BJ (cell line): ENCODE measurements around the gene PDZD2. TPM values are rescaled to one million over a fixed set of nuclear protein-coding genes. Genes with fewer than 3 reads are reported as not detected.

Experiments
- CTCF ChIA-PET: fragments of 350-600 bp; formaldehyde crosslinking; extraction: SDS; loops from one replicate; lab custom pipeline; 2021; ENCODE audit warnings: antibody characterized with exemption, inconsistent platforms; lab: Yijun Ruan, JAX
- POLR2A ChIA-PET: fragments of 300-600 bp; sonication (Branson Sonifier 250); formaldehyde crosslinking; extraction: SDS; loops from one replicate; lab custom pipeline; 2021; ENCODE audit warnings: antibody characterized with exemption; lab: Charles Lee
- DNase-seq: peaks from one replicate; pipeline ENCODE4 v3.0.0-alpha.2; 2011; ENCODE audit warnings: low read depth
- H3K27me3 ChIP-seq: 2 replicates; pipeline ENCODE4 v1.6.0; 2011; ENCODE audit warnings: low read length; ENCODE audit not compliant: control insufficient read depth, insufficient read depth
- H3K36me3 ChIP-seq: 2 replicates; pipeline ENCODE4 v1.5.1; 2011; ENCODE audit warnings: low read length; ENCODE audit not compliant: control insufficient read depth, insufficient read depth
- H3K4me3 ChIP-seq: 2 replicates; pipeline ENCODE4 v1.5.1; 2011; ENCODE audit warnings: low read depth, mild to moderate bottlenecking, control low read depth, low read length
- polyA plus RNA-seq: library from polyadenylated mRNA; depleted of rRNA; stranded (reverse); fragments of >200 nt; gene quantifications from 2 replicates; pipeline ENCODE4 v1.2.3, GENCODE V29; 2011
- TF ChIP-seq, protein P1 (sequence below): IDR thresholded peaks from 2 replicates; pipeline ENCODE4 v1.5.1; 2011; ENCODE audit warnings: low read depth, mild to moderate bottlenecking, control low read depth, inconsistent platforms, low read length, moderate library complexity; ENCODE audit not compliant: insufficient read depth

PDZD2 gene
- polyA plus RNA-seq, 1 experiment, result 0.06 TPM

GRCh38 chr5:32107291-32107690 is 468.4 kb downstream of the PDZD2 start:
- DNase-seq, result no peak
- POLR2A ChIA-PET, result no interaction called here
- peaks cover 24% of the 10 kb centered on the region for H3K36me3 ChIP-seq

GRCh38 chr5:32108167-32108566 is 469.2 kb downstream of the PDZD2 start:
- DNase-seq, result no peak
- Histone ChIP-seq H3K4me3 (no peak overlapping the region), H3K36me3 (peaks cover 24% of the 10 kb centered on the region), H3K27me3 (no peaks in the 10 kb centered on the region)
- ChIA-PET POLR2A (no interaction called here), CTCF (interaction anchor here (1.5 to 3.5 kb wide), 2 partner anchors 9 to 15 kb away, joined by 4 to 13 read pairs; no protein-coding TSS in a partner anchor)
- TF ChIP-seq, protein P1, sequence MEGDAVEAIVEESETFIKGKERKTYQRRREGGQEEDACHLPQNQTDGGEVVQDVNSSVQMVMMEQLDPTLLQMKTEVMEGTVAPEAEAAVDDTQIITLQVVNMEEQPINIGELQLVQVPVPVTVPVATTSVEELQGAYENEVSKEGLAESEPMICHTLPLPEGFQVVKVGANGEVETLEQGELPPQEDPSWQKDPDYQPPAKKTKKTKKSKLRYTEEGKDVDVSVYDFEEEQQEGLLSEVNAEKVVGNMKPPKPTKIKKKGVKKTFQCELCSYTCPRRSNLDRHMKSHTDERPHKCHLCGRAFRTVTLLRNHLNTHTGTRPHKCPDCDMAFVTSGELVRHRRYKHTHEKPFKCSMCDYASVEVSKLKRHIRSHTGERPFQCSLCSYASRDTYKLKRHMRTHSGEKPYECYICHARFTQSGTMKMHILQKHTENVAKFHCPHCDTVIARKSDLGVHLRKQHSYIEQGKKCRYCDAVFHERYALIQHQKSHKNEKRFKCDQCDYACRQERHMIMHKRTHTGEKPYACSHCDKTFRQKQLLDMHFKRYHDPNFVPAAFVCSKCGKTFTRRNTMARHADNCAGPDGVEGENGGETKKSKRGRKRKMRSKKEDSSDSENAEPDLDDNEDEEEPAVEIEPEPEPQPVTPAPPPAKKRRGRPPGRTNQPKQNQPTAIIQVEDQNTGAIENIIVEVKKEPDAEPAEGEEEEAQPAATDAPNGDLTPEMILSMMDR, result no peak

More at GRCh38 chr5:32107291-32107690, 468.4 kb downstream of the PDZD2 start:
- CTCF ChIA-PET, result interaction anchor here (1.0 to 3.5 kb wide), 3 partner anchors 8 to 30 kb away, joined by 3 to 13 read pairs (median 4); no protein-coding TSS in a partner anchor
- H3K4me3 ChIP-seq, result no peak overlapping the region
- TF ChIP-seq, protein P1, result no peak
- no peaks in the 10 kb centered on the region for H3K27me3 ChIP-seq

- peaks cover 18% of the 10 kb centered on the region for H3K36me3 ChIP-seq
- POLR2A ChIA-PET, result interaction anchor here (0.7 kb wide), 1 partner anchor 8 kb away, joined by 3 read pairs; no protein-coding TSS in a partner anchor
- CTCF ChIA-PET, result interaction anchor here (3.5 kb wide), 1 partner anchor 16 kb away, joined by 13 read pairs; no protein-coding TSS in a partner anchor
Observed at GRCh38 chr5:32109236-32109635, 470.3 kb downstream of the PDZD2 start.

DNA sequence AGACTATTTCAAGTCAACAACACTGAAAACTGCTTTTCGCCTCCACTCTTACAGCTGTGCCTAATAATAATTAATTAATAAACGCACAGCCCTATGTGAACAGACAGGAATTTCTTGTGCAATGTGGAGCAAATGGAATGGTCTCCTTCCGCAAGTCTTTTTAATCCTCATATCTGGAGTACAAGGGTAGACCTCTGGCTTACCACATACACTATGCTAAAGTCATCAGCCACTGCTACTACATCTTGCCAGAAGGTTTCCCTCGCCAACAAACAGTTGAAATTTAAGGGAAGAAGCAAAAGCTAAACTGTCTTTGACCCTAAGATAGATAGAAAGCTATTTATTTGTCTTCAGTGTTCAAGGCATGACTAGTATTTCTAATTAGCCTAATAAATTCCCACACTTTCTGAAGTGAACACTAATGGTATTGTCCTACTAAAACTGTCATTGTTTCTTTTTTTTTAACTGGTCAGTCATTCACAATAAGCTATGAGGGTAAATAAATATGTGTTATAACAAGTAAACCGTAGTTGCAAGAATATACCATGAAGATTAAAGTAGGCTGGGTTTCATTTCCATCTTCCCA is 471.3 kb downstream of the PDZD2 start:
- POLR2A ChIA-PET, result no interaction called here
- Histone ChIP-seq H3K27me3 (no peaks in the 10 kb centered on the region), H3K4me3 (no peak overlapping the region), H3K36me3 (peaks cover 15% of the 10 kb centered on the region)
- TF ChIP-seq, protein P1, result no peak
- no peak for DNase-seq
- CTCF ChIA-PET, result interaction anchor here (0.6 to 3.5 kb wide), 2 partner anchors 17 to 57 kb away, joined by 3 to 13 read pairs; no protein-coding TSS in a partner anchor

More at GRCh38 chr5:32109236-32109635, 470.3 kb downstream of the PDZD2 start:
- no peak for DNase-seq
- TF ChIP-seq, protein P1, result no peak
- Histone ChIP-seq H3K27me3 (no peaks in the 10 kb centered on the region), H3K4me3 (no peak overlapping the region)

GRCh38 chr5:32115985-32116384 is 477.1 kb downstream of the PDZD2 start:
- no peaks in the 10 kb centered on the region for H3K27me3 ChIP-seq
- peaks cover 7% of the 10 kb centered on the region for H3K36me3 ChIP-seq
- DNase-seq, result no peak
- ChIA-PET POLR2A (no interaction called here), CTCF (interaction anchor here (0.9 to 1.3 kb wide), 5 partner anchors 10 to 291 kb away, joined by 3 to 5 read pairs (median 3); no protein-coding TSS in a partner anchor)
- no peak overlapping the region for H3K4me3 ChIP-seq
- TF ChIP-seq, protein P1, result 0 out of 2 replicates have a peak, but pooled peaks have one; percentile 2
